ENCODE measurements around the gene MMS19. TPM values are rescaled to one million over a fixed set of nuclear protein-coding genes. Genes with fewer than 3 reads are reported as not detected.

Gene MMS19
- total RNA-seq, 1 experiment from 2014 or later = 105 TPM

- H3K27ac Mint-ChIP-seq (ENCODE audit: unreplicated experiment) = no peak overlapping the region
- no TSS peak for BruUV-seq (replicated peaks)
- ChIA-PET CTCF (no interaction called here), POLR2A (no interaction called here)
- no peak for TF ChIP-seq CTCF (IDR thresholded peaks at IDR 0.05; ENCODE audit: insufficient read depth in 1 of 2, low read depth in 1 of 2, low read length in 1 of 2, severe bottlenecking in 1 of 2, unreplicated experiment in 1 of 2)
- peaks cover 21% of the 10 kb centered on the region for H3K4me1 Mint-ChIP-seq (ENCODE audit: low read depth, unreplicated experiment)
- H3K36me3 Mint-ChIP-seq (ENCODE audit: insufficient read depth, unreplicated experiment) = no peaks in the 10 kb centered on the region
- H3K9me3 ChIP-seq = no peaks in the 10 kb centered on the region
- no peak overlapping the region for H3K4me3 Mint-ChIP-seq (ENCODE audit: unreplicated experiment)
- no peaks in the 10 kb centered on the region for H3K36me3 ChIP-seq (ENCODE audit: control insufficient read depth, insufficient read depth, low read length)
- no peak for DNase-seq
- peaks cover 9% of the 10 kb centered on the region; the same call in 1 of the 2 replicates for H3K4me1 ChIP-seq
- intact Hi-C loops (cut with micrococcal nuclease; ENCODE audit: unreplicated experiment) = no loop called here
- no peaks in the 10 kb centered on the region for H3K27me3 Mint-ChIP-seq (ENCODE audit: insufficient read depth, unreplicated experiment)
- no peaks in the 10 kb centered on the region for H3K27me3 ChIP-seq (replicated peaks; ENCODE audit: control insufficient read depth, insufficient read depth, low read length)
- H3K9me3 Mint-ChIP-seq (ENCODE audit: unreplicated experiment) = no peaks in the 10 kb centered on the region
- no peak overlapping the region for H3K4me3 ChIP-seq (ENCODE audit: low read depth, low read length)
Observed at GRCh38 chr10:97522071-97522470, 23.8 kb upstream of the MMS19 start.

- intact Hi-C loops (cut with micrococcal nuclease; ENCODE audit: unreplicated experiment) = no loop called here
- Histone ChIP-seq H3K4me1 (peaks cover 6% of the 10 kb centered on the region; the same call in 1 of the 2 replicates), H3K36me3 (ENCODE audit: control insufficient read depth, insufficient read depth, low read length) (no peaks in the 10 kb centered on the region), H3K9me3 (no peaks in the 10 kb centered on the region), H3K27me3 (replicated peaks; ENCODE audit: control insufficient read depth, insufficient read depth, low read length) (no peaks in the 10 kb centered on the region), H3K4me3 (ENCODE audit: low read depth, low read length) (no peak overlapping the region)
- Mint-ChIP-seq H3K27me3 (ENCODE audit: insufficient read depth, unreplicated experiment) (no peaks in the 10 kb centered on the region), H3K9me3 (ENCODE audit: unreplicated experiment) (no peaks in the 10 kb centered on the region), H3K27ac (ENCODE audit: unreplicated experiment) (no peak overlapping the region), H3K4me1 (ENCODE audit: low read depth, unreplicated experiment) (peaks cover 16% of the 10 kb centered on the region), H3K4me3 (ENCODE audit: unreplicated experiment) (no peak overlapping the region), H3K36me3 (ENCODE audit: insufficient read depth, unreplicated experiment) (no peaks in the 10 kb centered on the region)
- no TSS peak for BruUV-seq (replicated peaks)
- no peak for TF ChIP-seq CTCF (IDR thresholded peaks at IDR 0.05; ENCODE audit: insufficient read depth in 1 of 2, low read depth in 1 of 2, low read length in 1 of 2, severe bottlenecking in 1 of 2, unreplicated experiment in 1 of 2)
- ChIA-PET POLR2A (no interaction called here), CTCF (no interaction called here)
- no peak for DNase-seq
Observed at GRCh38 chr10:97520978-97521761, 22.9 kb upstream of the MMS19 start.

DNA sequence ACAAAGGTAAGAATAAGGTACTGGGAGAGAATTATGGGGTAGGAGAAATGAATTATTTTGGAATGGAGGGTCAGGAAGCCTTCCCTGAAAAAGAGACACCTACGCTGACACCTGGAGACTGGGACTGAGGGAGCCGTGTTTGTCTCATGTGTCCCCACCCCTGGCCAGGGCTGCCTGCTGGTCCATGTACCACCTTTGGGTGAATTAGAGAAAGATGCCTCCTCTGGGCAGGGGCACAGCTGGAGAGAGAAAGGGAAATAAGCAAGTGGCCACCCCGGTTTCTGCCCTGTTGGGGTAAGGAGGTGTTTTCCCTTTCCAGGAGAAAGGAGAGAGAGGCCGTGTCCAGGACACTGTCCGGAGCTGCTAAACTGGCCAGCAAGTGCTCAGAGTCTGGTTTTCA, 22.3 kb upstream of the MMS19 start:
- Mint-ChIP-seq H3K4me1 (ENCODE audit: low read depth, unreplicated experiment) (peaks cover 10% of the 10 kb centered on the region), H3K27me3 (ENCODE audit: insufficient read depth, unreplicated experiment) (no peaks in the 10 kb centered on the region), H3K27ac (ENCODE audit: unreplicated experiment) (no peak overlapping the region), H3K9me3 (ENCODE audit: unreplicated experiment) (no peaks in the 10 kb centered on the region), H3K4me3 (ENCODE audit: unreplicated experiment) (no peak overlapping the region), H3K36me3 (ENCODE audit: insufficient read depth, unreplicated experiment) (no peaks in the 10 kb centered on the region)
- ChIA-PET CTCF (no interaction called here), POLR2A (no interaction called here)
- no peaks in the 10 kb centered on the region for H3K9me3 ChIP-seq
- BruUV-seq (replicated peaks) = no TSS peak
- no peaks in the 10 kb centered on the region for H3K4me1 ChIP-seq
- DNase-seq = no peak
- no peaks in the 10 kb centered on the region for H3K36me3 ChIP-seq (ENCODE audit: control insufficient read depth, insufficient read depth, low read length)
- no peaks in the 10 kb centered on the region for H3K27me3 ChIP-seq (replicated peaks; ENCODE audit: control insufficient read depth, insufficient read depth, low read length)
- no peak for TF ChIP-seq CTCF (IDR thresholded peaks at IDR 0.05; ENCODE audit: insufficient read depth in 1 of 2, low read depth in 1 of 2, low read length in 1 of 2, severe bottlenecking in 1 of 2, unreplicated experiment in 1 of 2)
- intact Hi-C loops (cut with micrococcal nuclease; ENCODE audit: unreplicated experiment) = no loop called here
- H3K4me3 ChIP-seq (ENCODE audit: low read depth, low read length) = no peak overlapping the region
